HG02943 (cell line): Measurements from ENCODE around the gene SPON1.
"Not testable (repeated sequence)": the region's sequence is repeated elsewhere in the genome, so short reads cannot be mapped to it uniquely, and the experiment has no call there.

Experiments used
- ATAC-seq: cut with Tn5 transposase; IDR thresholded peaks from one replicate; pipeline ENCODE4 v1.9.1; 2021; ENCODE audit warnings: mild to moderate bottlenecking, low read depth, moderate library complexity; ENCODE audit not compliant: unreplicated experiment

Gene SPON1

GRCh38 chr11:14075118-14076078, 112.9 kb downstream of the SPON1 start:
- no peak for ATAC-seq

DNA sequence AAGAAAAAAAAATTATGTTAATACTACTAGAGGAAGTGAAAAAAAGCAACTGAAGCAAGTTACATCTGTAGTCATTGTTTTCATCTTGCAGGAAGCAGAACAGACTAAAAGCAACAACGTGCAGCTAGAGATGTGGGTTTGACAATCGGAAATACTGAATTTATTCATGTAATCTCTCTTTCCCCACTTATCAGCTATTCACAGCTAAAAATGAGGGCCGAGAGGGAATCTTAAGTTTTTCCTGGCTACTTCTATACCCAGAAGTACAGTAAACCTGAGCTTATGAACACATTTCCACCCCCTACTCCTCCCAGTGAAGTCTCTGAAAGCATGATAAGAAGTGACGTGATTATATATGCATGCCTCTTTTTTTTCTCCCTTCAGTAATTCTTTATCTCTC, 116.5 kb downstream of the SPON1 start:
- no peak for ATAC-seq

DNA sequence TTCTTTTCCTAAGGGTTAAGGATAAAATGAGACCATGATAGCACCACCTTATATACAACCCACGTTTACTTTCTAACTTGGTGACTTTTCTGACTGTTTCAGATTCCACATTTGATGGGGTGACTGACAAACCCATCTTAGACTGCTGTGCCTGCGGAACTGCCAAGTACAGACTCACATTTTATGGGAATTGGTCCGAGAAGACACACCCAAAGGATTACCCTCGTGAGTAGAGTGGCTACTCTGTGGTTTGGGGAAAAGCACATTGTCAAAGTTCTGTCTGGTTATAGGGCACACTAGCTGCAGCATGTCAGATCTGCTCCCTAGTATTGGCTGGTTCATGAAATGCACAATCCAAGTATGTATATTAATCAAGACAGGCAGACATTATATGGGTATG, 117.3 kb downstream of the SPON1 start:
- no peak for ATAC-seq

DNA sequence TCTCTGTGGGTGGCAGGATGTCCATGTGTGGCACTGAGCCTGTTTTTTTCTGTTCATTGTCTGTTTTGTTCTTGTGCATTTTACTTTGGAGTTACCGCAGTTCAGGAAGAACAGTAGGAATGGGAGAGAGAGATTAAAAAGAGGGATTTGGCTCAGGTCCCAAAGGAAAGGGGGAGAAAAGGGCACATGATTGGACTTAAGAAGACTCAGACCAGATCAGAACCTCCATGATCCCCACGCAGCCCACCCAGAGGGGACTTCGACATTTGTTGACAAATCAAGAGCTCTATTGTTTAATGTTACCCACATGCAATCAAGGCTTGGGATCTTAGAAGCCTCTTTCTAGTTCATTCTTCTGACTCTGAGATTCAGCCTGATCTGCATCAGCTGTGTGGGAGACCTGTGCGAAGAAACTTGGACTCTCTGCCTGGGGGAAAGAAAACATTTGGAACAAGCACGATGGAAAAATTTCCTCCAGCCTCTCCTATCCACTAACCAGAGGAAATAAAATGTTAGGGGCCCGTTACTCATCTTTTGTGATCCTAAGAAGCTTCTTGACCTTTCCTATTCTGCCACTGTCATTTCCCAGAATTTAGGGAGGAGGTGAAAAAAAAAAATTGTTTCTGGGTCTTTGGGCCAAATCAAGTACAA, 119.2 kb downstream of the SPON1 start:
- no peak for ATAC-seq

DNA sequence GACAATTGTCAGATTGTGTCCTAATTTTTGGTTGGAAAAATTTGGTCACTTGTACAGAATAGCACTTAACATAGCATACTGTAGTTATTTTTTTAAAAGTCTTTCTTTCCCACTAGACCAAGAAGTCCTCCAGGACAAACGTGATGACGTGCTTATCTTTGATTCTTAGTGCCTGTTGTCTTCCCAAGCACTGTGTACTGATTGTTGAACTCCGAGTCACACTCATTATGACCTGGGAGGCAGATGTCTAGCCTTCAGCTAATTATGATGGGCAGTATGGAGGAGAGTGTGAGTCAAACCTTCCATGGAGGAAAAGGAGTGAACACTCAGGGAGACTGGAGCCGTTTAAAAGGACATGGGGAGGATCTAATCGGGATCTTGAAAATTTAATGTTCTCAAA, 119.8 kb downstream of the SPON1 start:
- ATAC-seq = no peak

GRCh38 chr11:14088861-14089260, 126.3 kb downstream of the SPON1 start:
- ATAC-seq = not testable (repeated sequence)

DNA sequence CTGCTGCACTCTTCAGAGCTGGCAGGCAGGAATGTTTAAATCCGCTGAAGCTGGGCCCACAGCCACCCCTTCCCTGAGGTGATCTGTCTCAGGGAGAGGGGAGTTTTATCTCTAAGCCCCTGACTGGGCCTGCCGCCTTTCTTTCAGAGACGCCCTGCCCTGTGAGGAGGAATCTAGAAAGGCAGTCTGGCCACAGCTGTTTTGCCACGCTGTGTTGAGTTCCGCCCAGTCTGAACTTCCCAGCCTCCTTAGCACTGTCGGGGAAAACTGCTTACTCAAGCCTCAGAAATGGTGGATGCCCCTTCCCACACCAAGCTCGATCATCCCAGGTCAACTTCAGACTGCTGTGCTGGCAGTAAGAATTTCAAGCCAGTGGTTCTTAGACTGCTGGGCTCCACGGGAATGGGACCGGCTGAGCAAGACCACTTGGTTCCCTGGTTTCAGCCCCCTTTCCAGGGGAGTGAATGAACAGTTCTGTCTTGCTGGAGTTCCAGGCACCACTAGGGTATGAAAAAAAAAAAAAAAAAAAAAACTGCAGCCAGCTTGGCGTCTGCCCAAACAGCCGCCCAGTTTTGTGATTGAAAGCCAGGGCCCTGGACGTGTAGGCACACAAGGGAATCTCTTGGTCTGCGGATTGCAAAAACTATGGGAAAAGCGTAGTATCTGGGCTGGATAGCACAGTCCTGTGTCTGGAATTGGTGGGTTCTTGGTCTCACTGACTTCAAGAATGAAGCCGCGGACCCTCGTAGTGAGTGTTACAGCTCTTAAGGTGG, 127.4 kb downstream of the SPON1 start:
- no peak for ATAC-seq

DNA sequence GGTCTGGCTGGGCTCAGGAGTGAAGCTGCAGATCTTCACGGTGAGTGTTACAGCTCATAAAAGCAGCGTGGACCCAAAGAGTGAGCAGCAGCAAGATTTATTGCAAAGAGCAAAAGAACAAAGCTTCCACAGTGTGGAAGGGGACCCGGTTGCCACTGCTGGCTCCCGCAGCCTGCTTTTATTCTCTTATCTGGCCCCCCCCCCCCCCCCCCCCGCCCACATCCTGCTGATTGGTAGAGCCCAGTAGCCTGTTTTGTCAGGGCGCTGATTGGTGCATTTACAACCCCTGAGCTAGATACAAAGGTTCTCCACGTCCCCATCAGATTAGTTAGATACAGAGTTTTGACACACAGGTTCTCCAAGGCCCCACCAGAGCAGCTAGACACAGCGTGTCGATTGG, 128.1 kb downstream of the SPON1 start:
- not testable (repeated sequence) for ATAC-seq

DNA sequence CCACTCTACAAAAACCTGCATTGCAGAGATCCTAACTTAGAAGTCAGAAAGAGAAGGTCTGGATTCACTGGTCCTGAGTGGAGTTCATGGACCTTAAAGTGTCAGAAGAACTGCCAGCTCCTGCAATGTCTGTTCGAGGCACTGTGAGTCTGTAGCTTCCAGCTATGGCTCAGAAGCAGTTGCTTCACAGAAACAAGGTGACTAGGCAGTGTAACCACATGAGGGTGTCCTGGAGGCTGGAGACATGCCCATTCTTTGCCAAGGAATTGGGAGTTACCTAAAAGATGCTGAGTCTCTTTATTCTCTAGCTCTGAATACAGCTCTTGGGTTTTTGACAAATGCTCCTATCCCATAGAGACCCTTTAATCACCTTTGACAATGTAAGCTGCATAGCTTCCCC, 130.5 kb downstream of the SPON1 start:
- ATAC-seq = no peak

DNA sequence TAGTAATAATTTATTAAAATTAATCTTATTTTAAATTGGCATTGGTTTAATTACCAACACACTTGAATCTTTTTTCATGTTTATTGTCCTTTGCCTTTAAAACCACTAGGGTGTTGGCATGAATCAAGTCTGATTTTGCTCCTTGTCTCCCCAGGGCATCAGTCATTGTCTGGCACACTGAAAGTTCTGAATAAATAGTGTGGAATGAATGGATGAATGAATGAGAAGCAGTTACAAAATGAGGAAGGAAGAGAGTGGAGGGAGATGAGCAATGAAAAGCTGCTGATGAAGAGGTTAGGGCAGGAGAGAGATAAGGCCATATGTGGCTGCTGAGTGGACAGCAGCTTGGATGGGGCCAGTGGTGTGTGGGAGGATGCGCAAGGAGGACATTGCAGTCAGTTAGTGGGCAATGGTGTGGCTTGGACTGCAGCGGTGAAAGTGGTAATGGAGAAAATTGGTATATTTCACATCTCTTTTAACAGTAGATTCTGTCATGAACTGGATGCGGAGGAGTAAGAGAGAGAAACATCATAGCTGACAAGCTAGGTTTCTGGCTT, 132.0 kb downstream of the SPON1 start:
- ATAC-seq = no peak

DNA sequence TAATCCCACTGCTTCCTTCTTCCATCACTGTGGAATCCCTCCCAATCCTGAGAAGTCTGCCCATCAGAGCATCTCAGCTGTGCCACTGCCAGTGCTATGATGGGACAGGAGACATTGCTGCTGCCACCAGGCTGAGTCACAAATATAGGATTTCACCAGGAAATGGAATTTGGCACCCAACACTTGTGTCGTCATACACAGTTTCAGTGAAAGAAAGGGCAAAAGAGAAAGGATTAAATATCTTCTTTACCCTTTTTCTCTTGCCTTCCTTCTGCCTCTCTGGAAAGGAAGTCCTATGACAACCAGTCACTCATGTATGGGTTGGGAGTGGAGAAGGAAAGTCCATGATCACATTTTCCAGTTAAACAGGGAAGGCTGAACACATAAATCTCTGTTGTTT, 133.4 kb downstream of the SPON1 start:
- ATAC-seq = no peak

DNA sequence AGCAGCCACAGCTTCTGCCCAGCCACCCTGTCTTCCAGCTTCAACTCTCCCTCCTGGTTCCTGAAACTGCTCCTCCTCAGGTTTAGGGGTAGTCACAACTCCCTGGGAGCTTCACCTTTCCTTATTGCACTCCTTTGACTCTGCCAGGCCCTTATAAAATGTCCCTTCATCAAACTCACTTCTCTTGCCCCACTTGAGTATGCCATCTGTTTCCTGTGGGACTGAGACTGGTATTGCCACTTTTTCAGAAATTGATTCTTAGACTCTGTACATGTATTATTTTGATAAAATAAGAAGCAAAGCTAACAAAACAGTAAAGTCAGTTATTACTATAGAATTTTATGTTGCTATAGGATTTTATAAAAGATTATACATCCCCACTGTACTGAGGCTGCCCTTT, 134.1 kb downstream of the SPON1 start:
- ATAC-seq = no peak

DNA sequence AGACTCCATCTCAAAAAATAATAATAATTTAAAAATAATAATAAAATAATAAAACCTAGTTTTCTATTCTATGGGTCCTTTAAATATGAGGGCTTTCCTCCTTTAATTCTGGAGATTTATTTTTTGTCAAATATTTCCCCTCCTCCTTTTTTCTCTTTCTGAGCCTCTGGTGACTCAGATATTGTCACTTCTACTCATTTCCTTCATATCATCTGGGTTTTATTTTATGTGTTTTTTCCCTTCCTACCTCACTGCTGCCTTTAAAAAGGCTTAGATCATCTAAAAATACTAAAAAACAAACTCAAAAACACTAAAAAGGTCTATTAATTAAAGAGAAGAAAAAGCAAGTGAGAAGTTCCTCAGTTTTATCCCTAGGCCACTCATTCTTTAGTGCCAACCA, 138.9 kb downstream of the SPON1 start:
- ATAC-seq = no peak

DNA sequence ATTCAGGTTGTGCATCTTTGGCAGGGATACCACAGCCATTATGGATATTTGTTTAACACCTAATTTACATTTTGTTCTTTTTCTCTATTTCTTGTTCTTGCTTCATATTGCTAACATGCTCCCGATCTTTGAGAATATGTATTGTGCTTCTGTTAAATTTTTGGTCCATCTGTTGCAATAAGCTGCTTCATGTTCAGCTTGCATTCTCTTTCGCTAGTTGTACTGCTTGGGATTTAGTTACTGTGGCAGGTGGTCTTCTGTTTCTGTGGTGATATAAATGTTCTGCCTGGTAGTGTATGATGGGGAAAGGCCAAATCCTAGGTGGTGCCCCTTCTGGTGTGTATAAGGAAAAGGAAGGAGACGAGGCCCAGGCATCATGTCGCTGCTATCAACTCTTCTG, 140.2 kb downstream of the SPON1 start:
- no peak for ATAC-seq

GRCh38 chr11:14105446-14105845, 142.9 kb downstream of the SPON1 start:
- no peak for ATAC-seq

- ATAC-seq = no peak
Observed at GRCh38 chr11:14106303-14107049, 144.0 kb downstream of the SPON1 start.

GRCh38 chr11:14107050-14107430, 144.5 kb downstream of the SPON1 start:
- no peak for ATAC-seq

GRCh38 chr11:14109742-14110141, 147.2 kb downstream of the SPON1 start:
- no peak for ATAC-seq

DNA sequence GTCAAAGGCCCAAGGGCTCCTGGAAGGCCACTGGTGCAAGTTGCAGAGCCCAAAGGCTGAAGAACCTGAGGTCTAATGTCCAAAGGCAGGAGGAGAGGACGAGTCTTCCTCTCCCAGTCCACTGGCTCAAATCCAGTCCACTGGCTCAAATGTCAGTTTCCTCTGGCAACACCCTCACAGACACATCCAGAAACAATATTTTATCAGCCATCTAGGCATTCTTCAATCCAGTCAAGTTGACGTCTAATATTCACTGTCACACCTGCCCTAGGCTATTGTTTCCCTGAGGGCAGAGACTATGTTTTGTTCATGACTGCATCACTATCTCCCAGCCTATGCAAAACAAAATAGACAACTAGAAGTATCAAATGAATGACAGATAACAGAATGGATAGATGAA, 148.1 kb downstream of the SPON1 start:
- no peak for ATAC-seq

GRCh38 chr11:14111496-14111895, 149.0 kb downstream of the SPON1 start:
- ATAC-seq = no peak
